Measurements from ENCODE around the gene TWF2. TPM values are rescaled to one million over a fixed set of nuclear protein-coding genes. Genes with fewer than 3 reads are reported as not detected.
"Not testable (repeated sequence)": the region's sequence is repeated elsewhere in the genome, so short reads cannot be mapped to it uniquely, and the experiment has no call there.

The TWF2 gene
- total RNA-seq, 2 experiments from 2014 or later, result 85.0 to 93.5 TPM

- ChIA-PET POLR2A (interaction anchor here (0.6 to 3.5 kb wide), 17 partner anchors 9 to 1687 kb away, joined by 3 to 25 read pairs (median 5); partner anchors contain the start of genes DUSP7, GLYCTK, PPM1M and TWF2), CTCF (interaction anchor here (0.7 to 7.1 kb wide), 15 partner anchors 10 to 123 kb away, joined by 3 to 59 read pairs (median 8); partner anchors contain the start of genes GLYCTK, POC1A, TLR9 and TWF2)
- intact Hi-C loops (cut with DNase I, micrococcal nuclease), result loop anchor here (1.0 to 10.0 kb wide), 20 partner anchors 9 to 1941 kb away; partner anchors contain the start of genes GNL3 (in 2 of the 2), PBRM1 (in 2 of the 2), POC1A (in 2 of the 2) and RPL29 (in 2 of the 2)
- ATAC-seq, result peak; percentile 50
- peak; percentile 81 for DNase-seq
- Mint-ChIP-seq H3K27me3 (no peaks in the 10 kb centered on the region), H3K4me3 (peak overlapping the region; percentile 99), H3K27ac (peak overlapping the region; percentile 99), H3K9me3 (ENCODE audit: low read depth) (no peaks in the 10 kb centered on the region), H3K36me3 (ENCODE audit: low read depth) (peaks cover 59% of the 10 kb centered on the region), H3K4me1 (peaks cover 57% of the 10 kb centered on the region)
Observed at GRCh38 chr3:52277972-52278509, 39.1 kb upstream of the TWF2 start.

DNA sequence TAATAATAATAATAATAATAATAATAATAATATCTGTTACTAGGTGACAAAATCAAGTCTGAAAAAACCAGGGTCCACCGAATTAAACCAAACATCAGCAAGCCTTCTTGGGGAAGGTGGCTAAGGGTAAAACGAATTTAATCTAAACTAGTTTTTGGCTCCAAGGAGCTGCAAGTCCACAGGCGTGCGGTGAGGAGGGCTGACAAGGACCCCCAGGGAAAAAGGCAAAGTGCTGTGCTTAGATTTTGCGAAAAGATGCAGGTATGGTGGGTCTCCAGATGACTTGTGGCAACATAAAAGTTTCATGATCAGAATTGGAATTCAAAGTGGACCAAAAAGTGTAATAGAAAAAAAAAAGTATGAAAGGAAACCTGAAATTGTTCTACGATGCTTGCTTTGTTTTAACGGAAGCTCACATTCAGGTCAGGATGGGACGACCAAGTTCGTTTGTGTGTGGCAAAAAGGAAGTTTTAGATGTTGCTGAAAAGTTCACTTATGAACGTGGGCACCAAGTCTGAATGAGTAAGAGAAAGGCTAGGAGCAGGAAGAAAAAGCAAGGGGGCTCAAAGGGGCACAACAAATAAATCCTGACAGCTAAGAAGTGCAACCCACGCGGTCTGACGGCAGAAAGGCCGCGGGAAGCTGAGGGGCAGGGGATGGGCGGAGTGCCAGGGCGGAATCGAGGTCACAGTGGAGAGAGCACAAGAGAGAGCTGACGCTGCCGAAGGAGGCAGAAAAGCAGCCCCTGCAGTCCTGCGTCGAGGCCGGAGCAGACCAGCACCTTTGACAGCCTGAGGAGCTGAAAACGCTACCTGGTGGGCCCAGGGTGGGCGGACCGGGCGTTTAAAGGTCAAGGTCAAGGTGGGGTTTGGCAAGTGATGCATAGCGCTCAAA, 38.4 kb upstream of the TWF2 start:
- intact Hi-C loops (cut with DNase I, micrococcal nuclease), result loop anchor here (2.0 to 10.0 kb wide), 10 partner anchors 79 to 1940 kb away; partner anchors contain the start of genes GNL3 (in 2 of the 2), PBRM1 (in 2 of the 2), ALAS1 (in 1 of the 2) and CISH (in 1 of the 2)
- Mint-ChIP-seq H3K36me3 (ENCODE audit: low read depth) (peaks cover 65% of the 10 kb centered on the region), H3K27me3 (no peaks in the 10 kb centered on the region), H3K27ac (peak overlapping the region; percentile 99), H3K4me3 (peak overlapping the region; percentile 99), H3K9me3 (ENCODE audit: low read depth) (no peaks in the 10 kb centered on the region), H3K4me1 (peaks cover 56% of the 10 kb centered on the region)
- POLR2A ChIA-PET, result interaction anchor here (0.6 to 3.5 kb wide), 15 partner anchors 10 to 1667 kb away, joined by 3 to 25 read pairs (median 7); partner anchors contain the start of genes DUSP7, GLYCTK, PPM1M and TWF2
- DNase-seq, result peak; percentile 91
- CTCF ChIA-PET, result interaction anchor here (0.6 to 7.1 kb wide), 20 partner anchors 10 to 205 kb away, joined by 3 to 59 read pairs (median 6); partner anchors contain the start of genes GLYCTK, POC1A, TLR9 and TWF2
- peak; percentile 39 for ATAC-seq

DNA sequence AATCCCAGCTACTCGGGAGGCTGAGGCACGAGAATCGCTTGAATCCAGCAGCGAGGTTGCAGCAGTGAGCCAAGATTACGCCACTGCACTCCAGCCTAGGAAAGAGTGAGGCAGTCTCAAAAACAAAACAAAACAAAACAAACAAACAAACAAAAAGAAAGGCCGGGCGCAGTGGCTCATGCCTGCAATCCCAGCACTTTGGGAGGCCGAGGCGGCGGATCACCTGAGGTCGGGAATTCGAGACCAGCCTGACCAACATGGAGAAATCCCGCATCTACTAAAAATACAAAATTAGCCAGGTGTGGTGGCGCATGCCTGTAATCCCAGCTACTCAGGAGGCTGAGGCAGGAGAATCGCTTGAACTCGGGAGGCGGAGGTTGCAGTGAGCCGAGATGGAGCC, 35.8 kb upstream of the TWF2 start:
- H3K4me1 Mint-ChIP-seq, result peaks cover 56% of the 10 kb centered on the region
- H3K9me3 Mint-ChIP-seq (ENCODE audit: low read depth); DNase-seq; H3K27me3 Mint-ChIP-seq; ATAC-seq: not testable (repeated sequence)
- CTCF ChIA-PET, result interaction anchor here (0.8 kb wide), 1 partner anchor 118 kb away, joined by 3 read pairs; no protein-coding TSS in a partner anchor
- intact Hi-C loops (cut with DNase I, micrococcal nuclease), result loop anchor here (5.0 to 10.0 kb wide), 9 partner anchors 122 to 1937 kb away; partner anchors contain the start of genes GNL3 (in 2 of the 2), PBRM1 (in 2 of the 2), CISH (in 1 of the 2) and GLT8D1 (in 1 of the 2)
- H3K27ac Mint-ChIP-seq, result peak overlapping the region; percentile 99
- peak overlapping the region; percentile 99 for H3K4me3 Mint-ChIP-seq
- POLR2A ChIA-PET, result interaction anchor here (0.6 kb wide), 1 partner anchor 73 kb away, joined by 3 read pairs; no protein-coding TSS in a partner anchor
- H3K36me3 Mint-ChIP-seq (ENCODE audit: low read depth), result peaks cover 84% of the 10 kb centered on the region

- Mint-ChIP-seq H3K9me3 (ENCODE audit: low read depth) (no peaks in the 10 kb centered on the region), H3K36me3 (ENCODE audit: low read depth) (peaks cover 92% of the 10 kb centered on the region), H3K27me3 (no peaks in the 10 kb centered on the region), H3K27ac (peak overlapping the region; percentile 99), H3K4me1 (peaks cover 64% of the 10 kb centered on the region), H3K4me3 (peak overlapping the region; percentile 99)
- intact Hi-C loops (cut with DNase I, micrococcal nuclease), result loop anchor here (10.0 kb wide), 4 partner anchors 278 to 1658 kb away; partner anchors contain the start of genes CISH (in 1 of the 2), GNL3 (in 1 of the 2), MAPKAPK3 (in 1 of the 2) and PBRM1 (in 1 of the 2)
- ATAC-seq, result peak; percentile 17
- ChIA-PET POLR2A (no interaction called here), CTCF (interaction anchor here (0.8 to 1.7 kb wide), 4 partner anchors 14 to 67 kb away, joined by 4 to 6 read pairs (median 4); no protein-coding TSS in a partner anchor)
- peak; percentile 36 for DNase-seq
Observed at GRCh38 chr3:52272831-52273230, 33.9 kb upstream of the TWF2 start.

- not testable (repeated sequence) for H3K27me3 Mint-ChIP-seq; ATAC-seq; DNase-seq; H3K9me3 Mint-ChIP-seq (ENCODE audit: low read depth)
- Mint-ChIP-seq H3K27ac (peak overlapping the region; percentile 93), H3K36me3 (ENCODE audit: low read depth) (peaks cover 93% of the 10 kb centered on the region), H3K4me1 (peaks cover 71% of the 10 kb centered on the region), H3K4me3 (peak overlapping the region; percentile 99)
- ChIA-PET CTCF (interaction anchor here (0.8 to 2.2 kb wide), 7 partner anchors 13 to 68 kb away, joined by 4 to 12 read pairs (median 5); partner anchors contain the start of gene PPM1M), POLR2A (interaction anchor here (0.7 kb wide), 1 partner anchor 37 kb away, joined by 3 read pairs; no protein-coding TSS in a partner anchor)
- intact Hi-C loops (cut with DNase I, micrococcal nuclease), result loop anchor here (10.0 kb wide), 4 partner anchors 277 to 1657 kb away; partner anchors contain the start of genes CISH (in 1 of the 2), GNL3 (in 1 of the 2), MAPKAPK3 (in 1 of the 2) and PBRM1 (in 1 of the 2)
Observed at GRCh38 chr3:52272172-52272571, 33.2 kb upstream of the TWF2 start.

- no peaks in the 10 kb centered on the region for H3K27me3 Mint-ChIP-seq
- peaks cover 85% of the 10 kb centered on the region for H3K4me1 Mint-ChIP-seq
- no peaks in the 10 kb centered on the region for H3K9me3 Mint-ChIP-seq (ENCODE audit: low read depth)
- intact Hi-C loops (cut with DNase I, micrococcal nuclease), result loop anchor here (1.0 to 10.0 kb wide), 5 partner anchors 17 to 1656 kb away; partner anchors contain the start of genes CISH (in 1 of the 2), GNL3 (in 1 of the 2), MAPKAPK3 (in 1 of the 2) and PBRM1 (in 1 of the 2)
- H3K4me3 Mint-ChIP-seq, result peak overlapping the region; percentile 99
- H3K27ac Mint-ChIP-seq, result peak overlapping the region; percentile 93
- CTCF ChIA-PET, result interaction anchor here (0.5 to 2.2 kb wide), 9 partner anchors 24 to 68 kb away, joined by 3 to 12 read pairs (median 3); partner anchors contain the start of gene PPM1M
- POLR2A ChIA-PET, result interaction anchor here (0.6 to 1.8 kb wide), 3 partner anchors 17 to 28 kb away, joined by 3 to 5 read pairs (median 4); no protein-coding TSS in a partner anchor
- peaks cover 90% of the 10 kb centered on the region for H3K36me3 Mint-ChIP-seq (ENCODE audit: low read depth)
- DNase-seq (no peak), ATAC-seq (no peak)
Observed at GRCh38 chr3:52270252-52270754, 31.3 kb upstream of the TWF2 start.

DNA sequence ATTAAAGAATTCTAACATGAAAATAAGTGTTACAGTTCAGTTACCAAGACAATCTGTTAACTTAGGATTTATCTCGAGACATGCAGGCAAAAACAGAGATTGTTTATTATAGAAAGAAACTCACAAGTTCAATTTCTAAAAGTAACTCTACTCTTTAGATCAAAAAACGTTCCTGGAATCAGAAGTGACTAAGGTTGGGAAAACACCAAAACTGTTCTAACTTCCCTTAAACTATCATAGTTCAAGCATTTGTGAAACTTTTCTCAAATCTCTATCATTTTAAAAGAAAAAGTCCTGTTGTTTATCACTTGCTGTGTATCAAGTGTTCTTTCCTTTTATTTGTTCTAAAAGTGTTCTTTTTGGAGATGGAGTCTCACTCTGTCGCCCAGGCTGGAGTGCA, 30.8 kb upstream of the TWF2 start:
- POLR2A ChIA-PET, result no interaction called here
- Mint-ChIP-seq H3K4me3 (peak overlapping the region; percentile 99), H3K36me3 (ENCODE audit: low read depth) (peaks cover 89% of the 10 kb centered on the region), H3K27ac (peak overlapping the region; percentile 93), H3K27me3 (no peaks in the 10 kb centered on the region), H3K9me3 (ENCODE audit: low read depth) (no peaks in the 10 kb centered on the region), H3K4me1 (peaks cover 87% of the 10 kb centered on the region)
- ATAC-seq, result no peak
- CTCF ChIA-PET, result interaction anchor here (0.7 to 1.7 kb wide), 2 partner anchors 27 to 28 kb away, joined by 3 read pairs; no protein-coding TSS in a partner anchor
- intact Hi-C loops (cut with DNase I, micrococcal nuclease), result loop anchor here (1.0 to 10.0 kb wide), 5 partner anchors 16 to 1655 kb away; partner anchors contain the start of genes CISH (in 1 of the 2), GNL3 (in 1 of the 2), MAPKAPK3 (in 1 of the 2) and PBRM1 (in 1 of the 2)
- no peak for DNase-seq

- CTCF ChIA-PET, result interaction anchor here (0.5 to 1.9 kb wide), 6 partner anchors 9 to 269 kb away, joined by 3 to 8 read pairs (median 4); no protein-coding TSS in a partner anchor
- H3K36me3 Mint-ChIP-seq (ENCODE audit: low read depth), result peaks cover 89% of the 10 kb centered on the region
- H3K4me1 Mint-ChIP-seq, result peaks cover 88% of the 10 kb centered on the region
- peak overlapping the region; percentile 57 for H3K4me3 Mint-ChIP-seq
- H3K27ac Mint-ChIP-seq, result peak overlapping the region; percentile 93
- no peaks in the 10 kb centered on the region for H3K27me3 Mint-ChIP-seq
- H3K9me3 Mint-ChIP-seq (ENCODE audit: low read depth), result no peaks in the 10 kb centered on the region
- ATAC-seq (peak; percentile 65), DNase-seq (peak; percentile 82)
- POLR2A ChIA-PET, result interaction anchor here (0.6 kb wide), 1 partner anchor 18 kb away, joined by 3 read pairs; no protein-coding TSS in a partner anchor
- intact Hi-C loops (cut with DNase I, micrococcal nuclease), result no loop called here
Observed at GRCh38 chr3:52268036-52268435, 29.1 kb upstream of the TWF2 start.

GRCh38 chr3:52265387-52265786, 26.4 kb upstream of the TWF2 start:
- ATAC-seq (no peak), DNase-seq (no peak)
- H3K4me1 Mint-ChIP-seq, result peaks cover 89% of the 10 kb centered on the region
- intact Hi-C loops (cut with DNase I, micrococcal nuclease), result no loop called here
- no peaks in the 10 kb centered on the region for H3K27me3 Mint-ChIP-seq
- H3K4me3 Mint-ChIP-seq, result no peak overlapping the region
- CTCF ChIA-PET, result no interaction called here
- peaks cover 88% of the 10 kb centered on the region for H3K36me3 Mint-ChIP-seq (ENCODE audit: low read depth)
- POLR2A ChIA-PET, result no interaction called here
- no peaks in the 10 kb centered on the region for H3K9me3 Mint-ChIP-seq (ENCODE audit: low read depth)
- H3K27ac Mint-ChIP-seq, result peak overlapping the region; percentile 71

GRCh38 chr3:52262447-52262846, 23.5 kb upstream of the TWF2 start:
- Mint-ChIP-seq H3K36me3 (ENCODE audit: low read depth) (peaks cover 89% of the 10 kb centered on the region), H3K27me3 (no peaks in the 10 kb centered on the region), H3K27ac (peak overlapping the region; percentile 75), H3K9me3 (ENCODE audit: low read depth) (no peaks in the 10 kb centered on the region), H3K4me1 (peaks cover 87% of the 10 kb centered on the region), H3K4me3 (no peak overlapping the region)
- ATAC-seq, result no peak
- no peak for DNase-seq
- ChIA-PET POLR2A (no interaction called here), CTCF (interaction anchor here (0.6 to 1.0 kb wide), 2 partner anchors 27 to 77 kb away, joined by 3 to 5 read pairs; no protein-coding TSS in a partner anchor)
- intact Hi-C loops (cut with DNase I, micrococcal nuclease), result no loop called here
